Peyer's patch (tissue), 4 donors: ENCODE measurements around the gene CIB4.

Source experiments
- POLR2A ChIP-seq, 2 donors: fragments of 450-650 bp; IDR thresholded peaks; one replicate each; pipeline ENCODE4 v1.5.1; 2017; ENCODE audit warnings: antibody characterized with exemption in 2 of 2, mild to moderate bottlenecking in 2 of 2, moderate library complexity in 2 of 2
- TF ChIP-seq, protein P1 (sequence below), 6 experiments: fragments of 450-650 bp in 4 of 6; fragments of 200-600 bp in 2 of 6; sonication (generic) in 1 of 6; IDR thresholded peaks; one replicate each; pipeline ENCODE4 v1.5.1; 2017 to 2019; ENCODE audit warnings: antibody characterized with exemption in 6 of 6, mild to moderate bottlenecking in 3 of 6, moderate library complexity in 1 of 6

DNA sequence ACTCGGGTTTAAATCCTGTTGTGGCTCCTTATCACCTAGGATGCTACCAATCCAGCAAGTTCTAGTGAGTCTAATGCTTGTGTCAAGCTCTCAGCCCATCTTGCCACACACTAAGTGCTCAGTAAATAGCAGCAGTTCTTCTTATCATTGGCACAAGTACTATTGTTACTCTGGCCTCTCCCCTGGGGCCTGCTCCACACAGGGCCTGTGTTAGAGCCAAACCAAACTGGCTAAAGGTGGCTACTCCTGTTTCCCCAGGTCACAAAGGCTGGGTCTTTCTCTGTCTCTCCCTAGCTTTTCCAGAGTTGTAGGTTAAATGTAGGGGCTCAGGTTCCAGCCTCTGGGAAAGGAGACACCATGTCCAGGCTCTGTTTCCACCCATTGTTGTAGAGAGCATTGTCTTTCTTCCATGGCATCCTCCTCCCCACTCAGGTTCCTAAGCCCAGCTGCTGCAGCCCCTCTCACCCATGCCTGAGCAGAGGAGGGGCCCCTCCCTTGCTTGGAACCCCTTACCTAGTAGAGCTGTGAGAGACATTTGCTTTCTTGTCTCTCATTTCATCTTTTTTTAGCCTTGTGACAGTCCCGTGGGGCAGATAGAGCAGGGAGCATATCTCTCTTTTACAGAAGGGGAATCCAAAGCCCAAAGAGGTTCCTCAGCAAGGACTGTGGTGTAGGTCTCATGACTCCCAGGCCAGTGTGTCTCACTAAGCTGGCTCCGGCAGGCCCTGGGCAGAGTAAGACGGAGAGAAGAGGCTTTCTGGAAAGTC, 106.9 kb downstream of the CIB4 start:
- TF ChIP-seq, protein P1, sequence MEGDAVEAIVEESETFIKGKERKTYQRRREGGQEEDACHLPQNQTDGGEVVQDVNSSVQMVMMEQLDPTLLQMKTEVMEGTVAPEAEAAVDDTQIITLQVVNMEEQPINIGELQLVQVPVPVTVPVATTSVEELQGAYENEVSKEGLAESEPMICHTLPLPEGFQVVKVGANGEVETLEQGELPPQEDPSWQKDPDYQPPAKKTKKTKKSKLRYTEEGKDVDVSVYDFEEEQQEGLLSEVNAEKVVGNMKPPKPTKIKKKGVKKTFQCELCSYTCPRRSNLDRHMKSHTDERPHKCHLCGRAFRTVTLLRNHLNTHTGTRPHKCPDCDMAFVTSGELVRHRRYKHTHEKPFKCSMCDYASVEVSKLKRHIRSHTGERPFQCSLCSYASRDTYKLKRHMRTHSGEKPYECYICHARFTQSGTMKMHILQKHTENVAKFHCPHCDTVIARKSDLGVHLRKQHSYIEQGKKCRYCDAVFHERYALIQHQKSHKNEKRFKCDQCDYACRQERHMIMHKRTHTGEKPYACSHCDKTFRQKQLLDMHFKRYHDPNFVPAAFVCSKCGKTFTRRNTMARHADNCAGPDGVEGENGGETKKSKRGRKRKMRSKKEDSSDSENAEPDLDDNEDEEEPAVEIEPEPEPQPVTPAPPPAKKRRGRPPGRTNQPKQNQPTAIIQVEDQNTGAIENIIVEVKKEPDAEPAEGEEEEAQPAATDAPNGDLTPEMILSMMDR (IDR thresholded peaks at IDR 0.05), result no peak
- TF ChIP-seq POLR2A (IDR thresholded peaks at IDR 0.05), result no peak
